BJ (cell line): ENCODE data around the gene XPO6. TPM values are rescaled to one million over a fixed set of nuclear protein-coding genes. Genes with fewer than 3 reads are reported as not detected.

Source experiments
- CTCF ChIA-PET: fragments of 350-600 bp; formaldehyde crosslinking; extraction: SDS; loops from one replicate; lab custom pipeline; 2021; ENCODE audit warnings: antibody characterized with exemption, inconsistent platforms; lab: Yijun Ruan, JAX
- POLR2A ChIA-PET: fragments of 300-600 bp; sonication (Branson Sonifier 250); formaldehyde crosslinking; extraction: SDS; loops from one replicate; lab custom pipeline; 2021; ENCODE audit warnings: antibody characterized with exemption; lab: Charles Lee
- DNase-seq: peaks from one replicate; pipeline ENCODE4 v3.0.0-alpha.2; 2011; ENCODE audit warnings: low read depth
- H3K27me3 ChIP-seq: 2 replicates; pipeline ENCODE4 v1.6.0; 2011; ENCODE audit warnings: low read length; ENCODE audit not compliant: control insufficient read depth, insufficient read depth
- H3K36me3 ChIP-seq: 2 replicates; pipeline ENCODE4 v1.5.1; 2011; ENCODE audit warnings: low read length; ENCODE audit not compliant: control insufficient read depth, insufficient read depth
- H3K4me3 ChIP-seq: 2 replicates; pipeline ENCODE4 v1.5.1; 2011; ENCODE audit warnings: low read depth, mild to moderate bottlenecking, control low read depth, low read length
- polyA plus RNA-seq: library from polyadenylated mRNA; depleted of rRNA; stranded (reverse); fragments of >200 nt; gene quantifications from 2 replicates; pipeline ENCODE4 v1.2.3, GENCODE V29; 2011
- TF ChIP-seq, protein P1 (sequence below): IDR thresholded peaks from 2 replicates; pipeline ENCODE4 v1.5.1; 2011; ENCODE audit warnings: low read depth, mild to moderate bottlenecking, control low read depth, inconsistent platforms, low read length, moderate library complexity; ENCODE audit not compliant: insufficient read depth

XPO6 gene
- polyA plus RNA-seq, 1 experiment = 239 TPM

DNA sequence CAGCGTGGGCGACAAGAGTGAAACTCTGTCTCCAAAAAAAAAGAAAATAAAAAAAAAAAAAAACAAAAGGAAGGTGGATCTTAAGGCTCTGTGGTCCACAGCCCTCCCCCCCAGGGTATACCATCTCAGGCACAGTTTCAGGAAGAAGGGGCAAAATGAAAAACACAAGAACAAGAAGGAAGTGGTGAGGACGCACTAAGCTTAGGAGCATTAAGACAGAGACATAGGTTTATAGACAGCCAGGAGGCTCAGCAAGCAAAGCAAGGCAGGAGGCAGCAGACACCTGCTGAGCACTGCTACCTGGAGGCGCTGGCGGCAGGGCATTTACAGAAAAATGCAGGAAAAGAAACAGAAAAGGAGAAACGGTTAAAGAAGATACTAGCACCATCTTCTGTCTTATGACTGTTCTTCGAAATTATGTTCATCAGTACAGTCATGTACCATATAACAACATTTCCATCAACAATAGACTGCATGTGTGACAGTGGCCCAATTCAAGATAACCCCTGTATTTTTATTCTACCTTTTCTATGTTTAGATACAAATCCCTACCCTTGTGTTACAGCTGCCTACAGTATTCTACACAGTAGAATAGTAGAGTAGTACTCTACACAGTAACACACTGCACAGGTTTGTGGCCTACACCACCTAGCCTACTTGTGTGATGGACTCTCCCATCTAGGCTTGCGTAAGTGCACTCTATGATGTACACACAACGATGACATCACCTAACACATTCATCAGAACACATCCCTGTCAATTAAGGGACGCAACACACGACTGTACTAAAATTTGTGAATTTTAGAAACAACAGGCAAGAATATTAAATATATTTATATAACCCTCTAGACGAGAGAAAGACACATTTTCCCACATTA is 62.5 kb downstream of the XPO6 start:
- no peak for DNase-seq
- Histone ChIP-seq H3K36me3 (peaks cover 11% of the 10 kb centered on the region), H3K27me3 (no peaks in the 10 kb centered on the region), H3K4me3 (no peak overlapping the region)
- POLR2A ChIA-PET = no interaction called here
- TF ChIP-seq, protein P1, sequence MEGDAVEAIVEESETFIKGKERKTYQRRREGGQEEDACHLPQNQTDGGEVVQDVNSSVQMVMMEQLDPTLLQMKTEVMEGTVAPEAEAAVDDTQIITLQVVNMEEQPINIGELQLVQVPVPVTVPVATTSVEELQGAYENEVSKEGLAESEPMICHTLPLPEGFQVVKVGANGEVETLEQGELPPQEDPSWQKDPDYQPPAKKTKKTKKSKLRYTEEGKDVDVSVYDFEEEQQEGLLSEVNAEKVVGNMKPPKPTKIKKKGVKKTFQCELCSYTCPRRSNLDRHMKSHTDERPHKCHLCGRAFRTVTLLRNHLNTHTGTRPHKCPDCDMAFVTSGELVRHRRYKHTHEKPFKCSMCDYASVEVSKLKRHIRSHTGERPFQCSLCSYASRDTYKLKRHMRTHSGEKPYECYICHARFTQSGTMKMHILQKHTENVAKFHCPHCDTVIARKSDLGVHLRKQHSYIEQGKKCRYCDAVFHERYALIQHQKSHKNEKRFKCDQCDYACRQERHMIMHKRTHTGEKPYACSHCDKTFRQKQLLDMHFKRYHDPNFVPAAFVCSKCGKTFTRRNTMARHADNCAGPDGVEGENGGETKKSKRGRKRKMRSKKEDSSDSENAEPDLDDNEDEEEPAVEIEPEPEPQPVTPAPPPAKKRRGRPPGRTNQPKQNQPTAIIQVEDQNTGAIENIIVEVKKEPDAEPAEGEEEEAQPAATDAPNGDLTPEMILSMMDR = no peak
- CTCF ChIA-PET = interaction anchor here (0.8 to 1.2 kb wide), 2 partner anchors 20 to 78 kb away, joined by 3 read pairs; no protein-coding TSS in a partner anchor

DNA sequence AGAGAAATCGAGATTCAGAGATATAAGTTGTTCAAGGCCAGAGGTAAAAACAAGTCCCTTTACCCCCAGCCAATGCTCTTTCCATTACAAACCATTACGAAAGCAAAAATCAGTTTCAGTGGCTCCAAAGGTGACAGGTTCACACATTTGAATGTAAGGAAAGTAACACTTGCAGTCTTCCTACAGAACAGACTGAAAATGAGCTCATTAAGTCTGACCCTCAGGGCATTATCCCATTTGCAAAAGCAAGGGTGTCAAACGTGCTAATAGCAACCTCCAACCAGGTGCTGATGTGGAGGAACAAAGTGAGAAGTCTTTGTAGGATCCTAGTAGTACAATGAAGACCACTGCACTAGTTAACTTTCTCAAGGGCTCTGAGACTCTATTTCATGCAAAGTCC is 65.2 kb downstream of the XPO6 start:
- peaks cover 13% of the 10 kb centered on the region for H3K36me3 ChIP-seq
- TF ChIP-seq, protein P1 = no peak

DNA sequence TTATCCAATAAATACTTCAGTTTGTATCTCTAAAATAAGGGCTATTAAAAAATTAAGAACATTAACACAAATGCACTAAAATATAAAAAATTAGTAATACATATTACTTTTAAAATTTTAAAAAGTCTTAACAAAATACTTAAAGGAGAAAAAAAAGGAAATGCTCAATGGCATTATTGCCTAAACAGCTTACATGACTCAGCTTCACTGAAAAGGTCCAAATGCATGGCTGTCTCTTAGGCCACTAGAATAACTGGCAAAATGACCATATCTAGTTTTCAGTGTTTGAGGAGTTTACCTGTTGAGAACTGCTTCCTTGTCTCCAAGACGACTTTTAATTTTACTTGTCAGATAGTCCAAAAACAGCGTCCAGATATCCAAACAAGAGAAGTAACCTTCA is 66.0 kb downstream of the XPO6 start:
- no peak overlapping the region for H3K4me3 ChIP-seq
- H3K27me3 ChIP-seq = no peaks in the 10 kb centered on the region
- H3K36me3 ChIP-seq = peaks cover 14% of the 10 kb centered on the region
- CTCF ChIA-PET = no interaction called here
- TF ChIP-seq, protein P1 = no peak
- no peak for DNase-seq
- POLR2A ChIA-PET = no interaction called here

More for the DNA sequence above, 65.2 kb downstream of the XPO6 start:
- DNase-seq = no peak
- H3K4me3 ChIP-seq = no peak overlapping the region
- ChIA-PET CTCF (no interaction called here), POLR2A (no interaction called here)
- no peaks in the 10 kb centered on the region for H3K27me3 ChIP-seq

DNA sequence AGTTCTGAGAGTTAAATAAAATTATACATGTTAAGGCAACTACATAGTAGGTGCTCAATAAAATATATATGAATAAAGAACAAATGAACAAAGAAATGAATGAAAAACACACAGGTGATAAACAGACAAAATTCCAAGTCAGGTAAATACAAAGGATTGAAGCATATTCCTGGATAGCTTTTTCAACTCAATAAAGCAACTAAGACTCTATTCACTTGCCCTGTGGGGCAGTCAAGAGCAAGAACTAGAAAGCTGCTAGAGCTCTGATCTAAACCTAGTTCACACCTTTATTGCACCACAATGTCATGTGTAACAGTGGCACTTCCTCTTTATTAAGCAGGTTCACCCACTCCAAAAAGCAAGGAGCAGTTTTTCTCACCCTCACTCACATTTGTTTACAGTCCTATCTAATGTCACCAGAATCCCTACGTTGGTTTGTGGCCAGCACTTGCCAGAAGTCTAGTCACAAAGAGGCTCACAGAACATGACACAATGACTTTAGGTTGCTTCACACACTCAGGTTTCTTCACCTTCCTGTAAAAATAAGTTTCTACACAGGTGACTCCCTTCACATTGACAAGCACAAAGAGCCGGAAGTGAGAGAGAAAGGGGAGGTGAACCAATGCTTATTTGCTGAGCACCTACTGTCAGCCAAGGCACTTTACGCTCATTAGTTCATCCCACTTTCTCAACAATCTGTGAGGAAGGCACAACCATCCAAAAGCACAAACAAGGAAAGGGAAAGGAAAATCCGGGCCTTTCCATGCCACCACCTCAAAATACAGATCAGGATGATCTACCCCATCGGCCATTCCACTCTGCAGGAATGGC is 70.8 kb downstream of the XPO6 start:
- CTCF ChIA-PET = interaction anchor here (2.0 kb wide), 1 partner anchor 77 kb away, joined by 5 read pairs; no protein-coding TSS in a partner anchor
- TF ChIP-seq, protein P1 = no peak
- H3K36me3 ChIP-seq = peaks cover 7% of the 10 kb centered on the region
- no peak overlapping the region for H3K4me3 ChIP-seq
- no peaks in the 10 kb centered on the region for H3K27me3 ChIP-seq
- POLR2A ChIA-PET = no interaction called here
- DNase-seq = no peak

DNA sequence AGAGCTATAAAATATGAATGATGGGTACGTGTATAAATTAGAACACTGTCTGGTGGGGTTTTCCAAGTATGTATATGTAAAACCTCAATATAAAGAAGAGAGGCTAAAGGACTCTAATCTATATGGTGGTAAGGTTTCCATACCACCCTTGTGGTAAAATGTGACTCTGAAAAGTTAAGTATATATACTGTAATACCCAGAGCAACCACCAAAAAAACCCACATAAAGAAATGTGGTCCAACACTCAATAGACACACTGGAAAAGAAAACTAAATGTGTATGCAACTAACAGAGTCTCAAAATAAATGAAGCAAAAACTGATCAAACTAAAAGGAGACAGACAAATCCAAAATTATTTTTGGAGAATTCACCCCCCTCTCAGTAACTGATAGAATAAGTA is 72.2 kb downstream of the XPO6 start:
- TF ChIP-seq, protein P1 = no peak
- DNase-seq = no peak
- Histone ChIP-seq H3K27me3 (no peaks in the 10 kb centered on the region), H3K36me3 (peaks cover 7% of the 10 kb centered on the region), H3K4me3 (no peak overlapping the region)
- ChIA-PET POLR2A (no interaction called here), CTCF (interaction anchor here (1.0 kb wide), 1 partner anchor 9 kb away, joined by 3 read pairs; no protein-coding TSS in a partner anchor)
